Stimulated activated CD8-positive, alpha-beta memory T cell treated with anti-CD3 and anti-CD28 coated beads, Interleukin-4, amount 100 ng/mL, for 4 hours (primary cell): Measurements from ENCODE around the gene CYP11A1.

ENCODE experiments used
- DNase-seq, 2 donors: peaks; one replicate each; pipeline ENCODE4 v3.0.0-alpha.2; 2020; ENCODE audit warnings: low read depth in 2 of 2, low spot score in 1 of 2

The CYP11A1 gene

GRCh38 chr15:74350295-74351275, 16.9 kb downstream of the CYP11A1 start:
- DNase-seq = no peak

GRCh38 chr15:74349241-74349778, 18.1 kb downstream of the CYP11A1 start:
- DNase-seq = no peak

DNA sequence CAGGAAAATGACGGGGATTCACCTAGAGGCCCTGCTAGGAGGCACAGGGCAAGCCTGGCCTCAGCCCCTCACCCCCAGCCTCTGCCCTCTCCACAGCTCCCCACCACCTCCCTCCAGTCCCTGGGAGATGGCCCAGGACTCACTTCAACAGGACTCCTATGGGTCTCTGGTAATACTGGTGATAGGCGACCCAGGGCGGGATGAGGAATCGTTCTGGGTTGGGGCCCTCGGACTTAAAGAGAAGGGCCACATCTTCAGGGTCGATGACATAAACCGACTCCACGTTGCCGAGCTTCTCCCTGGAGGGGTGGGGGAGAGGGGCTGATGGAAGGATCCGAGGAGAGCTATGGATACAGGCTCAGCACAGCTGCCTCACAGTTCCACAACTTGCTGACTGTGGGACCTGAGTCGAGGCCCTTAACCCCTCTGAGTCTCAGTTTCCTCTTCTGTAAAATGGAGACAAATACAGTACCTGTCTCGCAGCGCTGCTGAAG, 19.6 kb downstream of the CYP11A1 start:
- DNase-seq = no peak

DNA sequence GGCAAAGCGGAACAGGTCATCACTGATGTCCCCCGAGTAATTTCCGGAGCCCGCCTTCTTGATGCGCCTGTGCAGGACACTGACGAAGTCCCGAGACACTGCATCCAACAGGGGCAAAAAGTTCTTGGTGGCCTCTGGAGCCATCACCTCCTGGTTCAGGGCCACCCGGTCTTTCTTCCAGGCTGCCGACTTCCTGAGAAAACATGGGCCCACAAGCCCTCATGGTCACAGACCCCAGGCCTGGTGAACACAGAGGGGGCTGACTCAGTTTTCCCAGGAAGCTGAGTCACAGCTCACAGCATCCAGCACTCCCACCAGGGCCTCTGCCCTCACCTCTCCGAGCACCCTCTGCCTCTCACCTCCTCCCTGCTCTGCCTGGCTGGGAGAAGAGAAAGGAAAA, 22.4 kb downstream of the CYP11A1 start:
- no peak for DNase-seq

- DNase-seq = no peak
These were observed 23.7 kb downstream of the CYP11A1 start for GRCh38 chr15:74343797-74344127.

DNA sequence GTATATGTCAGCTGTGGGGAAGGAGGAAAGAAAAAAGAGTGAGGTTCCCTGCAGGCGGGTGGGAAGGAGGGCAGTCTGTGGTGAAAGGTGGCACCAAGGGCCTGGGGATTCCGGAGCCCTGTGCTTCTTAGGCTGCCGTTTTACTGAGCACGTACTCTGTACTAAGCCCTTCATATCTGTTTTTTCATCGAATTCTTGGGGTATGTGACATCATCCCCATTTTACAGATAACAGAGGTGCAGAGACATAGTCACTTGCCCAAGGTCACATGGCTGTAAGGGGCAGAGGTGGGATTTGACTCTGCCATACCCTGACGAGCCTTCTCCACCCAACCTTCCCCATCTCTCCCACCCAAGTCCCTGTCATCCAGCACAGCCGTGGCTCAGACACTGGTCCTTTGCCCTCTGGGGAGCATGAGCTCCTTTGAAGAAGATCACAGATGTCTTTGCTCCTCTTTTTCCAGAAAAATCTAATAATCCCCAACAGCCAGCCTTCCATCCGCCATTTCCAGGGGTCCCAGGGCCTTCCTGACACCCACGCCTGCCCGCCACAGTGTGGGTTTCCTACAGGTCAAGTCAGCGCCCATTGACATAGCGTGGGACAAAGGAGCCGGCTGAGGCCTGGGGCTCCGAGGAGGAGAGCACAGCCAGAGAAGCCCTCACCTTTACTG, 24.2 kb downstream of the CYP11A1 start:
- no peak for DNase-seq

- DNase-seq = no peak
These were observed 27.3 kb downstream of the CYP11A1 start for GRCh38 chr15:74340150-74340549.

DNA sequence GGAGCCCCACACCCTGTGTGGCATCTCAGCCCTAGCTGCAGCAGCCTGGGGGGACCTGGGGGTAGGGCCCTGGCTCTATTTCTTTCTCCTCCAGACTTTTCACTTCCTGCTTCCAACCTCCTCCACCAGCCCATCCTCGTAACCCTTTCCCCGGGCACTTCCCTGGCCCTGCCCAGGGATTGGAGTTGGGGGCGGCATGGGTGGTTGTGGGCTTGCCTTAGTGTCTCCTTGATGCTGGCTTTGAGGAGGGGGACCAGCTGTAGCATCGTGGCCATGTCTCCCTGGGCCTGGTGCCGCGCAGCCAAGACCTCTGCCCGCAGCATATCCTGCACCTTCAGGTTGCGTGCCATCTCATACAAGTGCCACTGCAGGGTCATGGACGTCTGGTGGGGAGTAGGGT, 28.1 kb downstream of the CYP11A1 start:
- no peak for DNase-seq

DNA sequence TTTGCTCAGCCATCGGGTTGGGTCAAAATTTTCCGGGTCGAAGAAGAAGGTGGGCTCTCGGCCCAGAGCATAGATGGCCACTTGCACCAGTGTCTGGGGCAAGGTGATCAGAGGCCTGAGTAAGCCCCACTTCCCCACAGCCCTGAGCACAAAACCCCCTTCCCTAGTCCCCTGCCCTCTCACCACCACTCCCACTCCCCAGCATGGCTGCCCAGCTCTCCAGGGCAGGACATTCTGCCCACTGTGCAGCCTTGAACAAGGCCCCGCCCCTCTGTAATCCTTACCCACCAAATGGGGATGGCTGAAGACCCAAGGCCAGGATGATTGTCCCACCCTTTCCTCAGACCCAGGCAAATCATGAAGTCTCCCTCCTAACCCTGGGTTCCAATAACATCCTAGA, 28.8 kb downstream of the CYP11A1 start:
- DNase-seq = no peak

GRCh38 chr15:74337607-74338211, 29.7 kb downstream of the CYP11A1 start:
- no peak for DNase-seq

DNA sequence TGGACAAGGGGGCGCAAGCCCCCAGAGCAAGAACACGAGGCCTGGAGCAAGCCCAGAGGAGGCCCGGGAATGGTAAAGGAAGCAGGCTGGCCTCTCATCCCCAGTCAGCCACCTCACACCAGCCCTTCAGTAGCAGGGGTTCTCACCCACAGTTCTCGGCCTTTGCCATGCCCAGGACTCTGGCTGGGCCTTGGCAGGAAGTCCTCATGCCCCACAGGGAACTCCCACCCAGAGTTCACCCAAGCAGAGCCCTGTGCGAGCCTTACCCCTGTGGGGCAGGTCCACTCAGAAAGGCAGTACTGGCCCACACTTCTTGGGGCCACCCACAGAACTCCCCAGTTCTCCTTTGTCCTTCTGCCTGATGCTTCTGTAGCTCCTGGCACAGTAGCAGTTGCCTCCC, 30.3 kb downstream of the CYP11A1 start:
- no peak for DNase-seq

DNA sequence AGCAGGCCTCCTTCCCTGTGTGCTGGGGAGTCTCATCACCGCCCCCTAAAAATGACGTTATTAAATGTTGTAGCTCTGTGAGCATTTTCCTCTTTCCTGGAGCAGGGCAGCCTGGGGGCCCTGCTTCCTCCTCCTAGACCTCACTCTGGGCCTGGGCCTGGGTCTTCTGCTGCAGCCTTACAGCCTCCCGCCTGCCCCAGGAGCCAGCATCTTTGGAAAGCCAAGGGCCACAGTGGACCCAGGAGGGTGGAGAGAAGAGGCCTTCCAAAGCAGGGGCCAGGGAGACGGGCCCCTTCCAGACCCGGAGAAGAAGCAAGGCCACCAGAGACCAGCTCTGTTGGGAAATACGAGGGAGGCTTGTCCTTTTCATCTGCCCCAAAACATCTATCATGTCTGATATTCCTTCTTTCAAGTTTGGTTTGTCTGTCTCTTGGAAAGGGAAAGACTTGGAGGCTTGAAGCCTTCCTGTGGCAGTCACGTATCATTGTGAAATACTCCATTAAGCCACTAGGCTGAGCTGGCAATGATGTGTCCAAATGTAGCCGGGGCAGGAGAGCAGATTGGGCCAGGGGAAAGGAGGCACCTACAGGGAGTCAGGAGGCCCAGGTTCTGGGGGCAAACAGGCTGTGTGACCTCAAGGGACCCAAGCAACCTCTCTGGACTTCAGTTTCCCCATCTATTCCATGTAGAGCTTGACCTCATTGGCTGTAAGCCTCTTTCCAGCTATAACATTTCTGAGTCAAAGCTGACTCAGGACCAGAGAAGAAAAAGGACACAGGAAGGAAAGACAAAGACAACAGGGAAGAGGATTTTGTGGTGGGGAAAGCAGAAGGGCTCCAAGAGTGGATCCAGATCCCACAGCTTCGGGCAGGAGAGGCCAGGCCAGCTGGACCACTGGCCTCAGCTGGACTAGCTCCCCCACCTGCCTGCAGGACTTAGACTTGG, 31.1 kb downstream of the CYP11A1 start:
- DNase-seq = no peak

DNA sequence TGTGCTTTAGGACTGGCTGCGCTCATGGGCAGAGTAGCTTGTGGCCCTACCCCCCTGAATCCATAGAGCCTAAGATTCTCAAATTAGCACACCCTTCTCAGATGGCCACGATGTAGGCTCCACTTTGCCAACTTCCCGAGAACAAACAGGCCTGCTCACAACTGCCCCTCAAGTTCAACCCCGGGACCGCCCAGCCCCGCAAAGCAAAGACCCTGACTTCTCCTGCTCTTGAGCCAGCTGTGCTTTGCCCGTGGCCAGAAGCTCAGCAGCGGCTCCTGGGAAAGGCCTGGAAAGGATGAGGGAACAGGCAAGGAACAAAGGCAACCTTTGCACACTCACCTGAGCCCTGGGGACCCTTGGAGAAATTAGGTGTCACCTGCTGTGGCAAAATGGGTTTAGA, 32.0 kb downstream of the CYP11A1 start:
- DNase-seq = no peak

- no peak for DNase-seq
These were observed 33.3 kb downstream of the CYP11A1 start for GRCh38 chr15:74334127-74334526.

DNA sequence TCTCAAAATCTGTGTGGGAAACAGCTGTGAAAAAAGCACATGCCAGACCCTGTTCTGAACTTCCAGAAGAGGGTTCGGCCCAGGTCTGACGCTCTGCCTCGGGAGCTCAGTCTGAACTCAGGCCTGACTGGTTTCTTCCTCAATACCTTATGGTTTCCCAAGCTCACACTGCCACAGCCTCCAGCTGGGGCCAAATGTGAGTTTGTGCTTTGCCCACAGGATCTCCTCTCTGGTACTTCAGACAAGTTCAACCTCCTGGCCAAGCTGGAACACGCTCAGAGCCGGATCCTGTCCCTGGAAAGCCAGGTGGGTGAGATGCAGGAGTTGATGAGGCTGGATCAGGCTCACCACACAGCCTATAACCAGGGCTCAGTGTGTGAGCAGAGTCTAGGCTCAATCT, 33.8 kb downstream of the CYP11A1 start:
- DNase-seq = no peak

DNA sequence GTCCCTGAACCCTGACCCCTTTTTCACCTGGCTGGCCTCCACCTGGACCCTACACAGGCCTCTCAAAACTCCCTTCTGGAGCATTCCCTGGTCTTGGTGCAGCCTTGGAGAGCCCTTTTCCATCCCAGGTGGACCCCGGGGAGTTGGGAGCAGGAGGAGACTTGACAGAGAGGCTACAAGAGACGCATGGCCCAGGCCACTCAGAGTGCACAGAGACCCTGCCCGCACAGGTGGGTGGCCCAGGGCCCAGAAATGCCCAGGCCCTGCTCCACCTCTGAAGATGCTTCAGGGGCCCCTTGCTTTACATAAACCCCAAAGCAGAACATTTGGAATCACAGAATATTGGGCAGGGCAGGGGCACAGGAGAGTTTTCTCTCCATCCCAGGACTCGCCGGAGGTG, 34.4 kb downstream of the CYP11A1 start:
- DNase-seq = no peak

DNA sequence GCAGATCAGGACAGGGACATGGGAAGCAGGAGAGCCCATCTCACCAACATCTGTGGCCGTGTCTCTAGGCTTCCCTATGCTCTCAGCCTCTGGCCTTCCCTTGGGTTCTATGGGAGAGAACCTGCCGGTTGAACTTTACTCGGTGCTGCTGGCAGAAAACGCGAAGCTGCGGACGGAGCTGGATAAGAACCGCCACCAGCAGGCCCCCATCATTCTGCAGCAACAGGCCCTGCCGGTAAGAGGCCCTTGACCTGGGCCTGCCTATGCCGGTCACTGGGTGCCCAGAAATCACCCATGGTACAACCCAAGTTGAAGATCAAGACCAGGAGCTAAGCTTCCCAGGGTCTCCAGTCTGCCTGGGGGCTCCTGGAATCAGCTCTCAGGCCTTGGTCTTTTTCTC, 34.8 kb downstream of the CYP11A1 start:
- DNase-seq = no peak

DNA sequence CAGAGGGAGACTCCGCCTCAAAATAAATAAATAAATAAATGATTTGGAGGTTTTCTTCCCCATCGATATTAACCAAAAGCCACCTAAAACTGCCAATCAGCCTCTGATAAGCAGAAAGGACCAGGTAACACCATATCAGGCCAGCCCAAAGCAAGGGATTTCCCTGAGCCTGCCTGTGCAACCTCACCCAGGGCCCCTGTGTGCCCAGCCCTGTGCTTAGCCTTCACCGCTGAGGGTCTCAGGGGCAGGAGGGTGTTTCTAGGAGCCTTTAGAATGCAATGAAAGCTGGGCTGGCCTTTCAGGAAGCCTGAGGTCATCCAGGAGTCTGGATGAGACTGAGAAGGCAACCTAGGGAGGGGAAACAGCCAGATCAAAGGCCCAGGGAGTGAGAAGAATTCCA, 35.4 kb downstream of the CYP11A1 start:
- no peak for DNase-seq

DNA sequence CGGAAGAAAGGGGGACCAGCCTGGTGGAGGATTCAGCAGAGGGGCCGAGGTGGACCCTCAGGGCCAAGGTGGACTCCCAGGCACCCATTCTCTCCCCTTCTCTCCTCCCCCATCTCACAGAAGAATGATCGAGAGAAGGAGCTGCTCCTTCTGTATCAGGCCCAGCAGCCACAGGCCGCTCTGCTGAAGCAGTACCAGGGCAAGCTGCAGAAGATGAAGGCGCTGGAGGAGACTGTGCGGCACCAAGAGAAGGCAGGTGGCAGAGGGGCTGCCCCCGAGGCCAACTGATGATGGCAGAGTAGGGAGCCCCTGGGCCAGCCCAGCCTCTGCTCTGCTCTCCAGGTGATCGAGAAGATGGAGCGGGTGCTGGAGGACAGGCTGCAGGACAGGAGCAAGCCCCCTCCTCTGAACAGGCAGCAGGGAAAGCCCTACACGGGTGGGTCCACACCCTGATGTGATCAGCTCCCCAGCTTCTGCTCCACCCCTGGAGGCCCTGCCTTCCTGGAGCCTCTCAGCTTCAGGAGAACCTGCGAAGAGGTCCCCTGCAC, 36.5 kb downstream of the CYP11A1 start:
- no peak for DNase-seq

DNA sequence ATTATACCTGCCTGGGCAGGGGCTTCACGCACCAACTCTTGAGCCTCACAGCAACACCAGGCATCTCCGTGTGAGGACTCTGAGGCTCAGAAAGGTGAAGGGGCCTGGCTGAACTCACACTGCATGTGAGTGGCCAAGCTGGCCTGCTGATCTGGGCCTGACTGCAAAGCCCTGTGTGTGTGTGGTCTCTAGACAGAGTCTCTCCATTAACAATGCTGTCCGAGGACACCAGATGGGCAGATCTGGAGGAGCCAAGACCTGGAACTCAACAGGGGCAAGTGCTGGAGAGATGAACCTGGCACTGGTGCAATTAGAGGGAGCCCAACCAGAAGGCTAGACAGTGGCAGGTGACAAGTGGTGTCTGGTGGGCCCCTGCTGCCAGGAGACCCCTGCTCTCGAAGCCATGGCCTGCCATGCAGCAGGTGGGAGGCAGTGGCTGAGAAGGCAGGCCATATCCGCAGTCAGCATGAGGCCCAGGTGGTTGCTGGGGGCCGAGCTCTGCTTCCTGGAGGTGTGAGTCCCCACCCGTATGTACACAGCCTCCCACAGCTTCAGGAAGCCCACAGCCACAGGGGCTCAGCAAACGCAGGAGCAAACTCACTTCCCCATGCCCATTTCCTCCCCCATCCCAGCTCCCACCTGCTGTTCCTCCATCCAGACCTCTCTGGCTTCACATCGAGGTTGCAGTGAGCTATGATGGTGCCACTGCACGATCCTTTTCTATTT, 39.0 kb downstream of the CYP11A1 start:
- no peak for DNase-seq
